ENCODE data around the gene ATG16L1.

Gene ATG16L1

GRCh38 chr2:233339427-233339826, 88.0 kb downstream of the ATG16L1 start:
- no peak overlapping the region for H3K27ac Mint-ChIP-seq
- H3K27me3 Mint-ChIP-seq: no peaks in the 10 kb centered on the region
- H3K4me3 Mint-ChIP-seq: no peak overlapping the region
- peaks cover 9 to 10% of the 10 kb centered on the region in 2 donors for H3K4me1 Mint-ChIP-seq (ENCODE audit: low read depth in 2 of 2)
- H3K9me3 Mint-ChIP-seq: no peaks in the 10 kb centered on the region
- no peak for DNase-seq
- H3K36me3 Mint-ChIP-seq (ENCODE audit: insufficient read depth): no peaks in the 10 kb centered on the region
- no peak for ATAC-seq (replicated peaks)

GRCh38 chr2:233341296-233341695, 89.8 kb downstream of the ATG16L1 start:
- Mint-ChIP-seq H3K36me3 (ENCODE audit: insufficient read depth) (no peaks in the 10 kb centered on the region), H3K4me3 (no peak overlapping the region), H3K9me3 (no peaks in the 10 kb centered on the region), H3K27ac (no peak overlapping the region), H3K4me1 (ENCODE audit: low read depth in 2 of 2) (peaks cover 6% of the 10 kb centered on the region in 2 donors), H3K27me3 (no peaks in the 10 kb centered on the region)
- no peak for DNase-seq
- no peak for ATAC-seq (replicated peaks)

GRCh38 chr2:233342301-233342700, 90.8 kb downstream of the ATG16L1 start:
- H3K27me3 Mint-ChIP-seq: no peaks in the 10 kb centered on the region
- no peaks in the 10 kb centered on the region for H3K36me3 Mint-ChIP-seq (ENCODE audit: insufficient read depth)
- peaks cover 6% of the 10 kb centered on the region in 2 donors for H3K4me1 Mint-ChIP-seq (ENCODE audit: low read depth in 2 of 2)
- no peak overlapping the region for H3K4me3 Mint-ChIP-seq
- no peaks in the 10 kb centered on the region for H3K9me3 Mint-ChIP-seq
- no peak overlapping the region for H3K27ac Mint-ChIP-seq
- no peak for DNase-seq
- ATAC-seq (replicated peaks): no peak

GRCh38 chr2:233343171-233343705, 91.8 kb downstream of the ATG16L1 start:
- H3K36me3 Mint-ChIP-seq (ENCODE audit: insufficient read depth): no peaks in the 10 kb centered on the region
- no peaks in the 10 kb centered on the region for H3K9me3 Mint-ChIP-seq
- H3K27ac Mint-ChIP-seq: no peak overlapping the region
- no peak overlapping the region for H3K4me3 Mint-ChIP-seq
- DNase-seq: no peak
- H3K4me1 Mint-ChIP-seq (ENCODE audit: low read depth in 2 of 2): peaks cover under 1 to 5% of the 10 kb centered on the region in 2 donors
- no peak for ATAC-seq (replicated peaks)
- peaks cover 0 to 7% of the 10 kb centered on the region in 2 donors for H3K27me3 Mint-ChIP-seq
